ENCODE measurements around the gene DNAAF5.
A peak's percentile ranks its signal among the peaks of the same experiment; 100 is the strongest.
"Not testable (repeated sequence)": the region's sequence is repeated elsewhere in the genome, so short reads cannot be mapped to it uniquely, and the experiment has no call there.

The DNAAF5 gene

GRCh38 chr7:730501-731439, 4.3 kb downstream of the DNAAF5 start:
- DNase-seq = no peak

GRCh38 chr7:731440-732085, 5.1 kb downstream of the DNAAF5 start:
- DNase-seq = no peak

- DNase-seq = peak; percentile 23
Observed at GRCh38 chr7:732094-732541, 5.6 kb downstream of the DNAAF5 start.

- DNase-seq = no peak
Observed at GRCh38 chr7:732556-732955, 6.1 kb downstream of the DNAAF5 start.

DNA sequence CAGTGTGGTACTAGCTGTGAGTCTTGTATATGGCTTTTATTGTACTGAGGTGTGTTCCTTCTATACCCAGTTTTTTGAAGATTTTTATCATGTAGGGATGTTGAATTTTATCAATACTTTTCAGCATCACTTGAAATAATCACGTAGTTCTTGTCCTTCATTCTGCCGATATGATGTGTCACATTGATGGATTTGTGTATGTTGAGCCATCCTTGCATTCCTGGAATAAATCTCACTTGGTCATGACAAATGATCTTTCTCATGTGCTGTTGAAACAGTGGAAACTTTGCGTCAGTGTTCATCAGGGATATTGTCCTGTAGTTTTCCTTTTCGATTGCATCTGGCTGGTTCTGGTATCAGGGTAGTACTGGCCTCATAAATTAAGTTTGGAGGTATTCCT, 7.7 kb downstream of the DNAAF5 start:
- no peak for DNase-seq

DNA sequence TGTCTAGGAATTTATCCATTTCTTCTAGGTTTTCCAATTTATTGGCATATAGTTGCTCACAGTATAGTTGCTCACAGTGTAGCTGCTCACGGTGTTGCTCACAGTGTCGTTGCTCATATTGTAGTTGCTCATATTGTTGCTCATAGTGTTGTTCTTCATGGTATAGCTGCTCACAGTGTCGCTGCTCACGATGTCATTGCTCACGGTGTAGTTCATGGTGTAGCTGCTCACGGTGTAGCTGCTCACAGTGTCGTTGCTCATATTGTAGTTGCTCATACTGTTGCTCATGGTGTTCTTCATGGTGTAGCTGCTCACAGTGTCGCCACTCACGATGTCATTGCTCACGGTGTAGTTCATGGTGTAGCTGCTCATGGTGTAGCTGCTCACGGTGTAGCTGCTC, 8.3 kb downstream of the DNAAF5 start:
- DNase-seq = no peak

GRCh38 chr7:738241-738640, 11.7 kb downstream of the DNAAF5 start:
- no peak for DNase-seq

DNA sequence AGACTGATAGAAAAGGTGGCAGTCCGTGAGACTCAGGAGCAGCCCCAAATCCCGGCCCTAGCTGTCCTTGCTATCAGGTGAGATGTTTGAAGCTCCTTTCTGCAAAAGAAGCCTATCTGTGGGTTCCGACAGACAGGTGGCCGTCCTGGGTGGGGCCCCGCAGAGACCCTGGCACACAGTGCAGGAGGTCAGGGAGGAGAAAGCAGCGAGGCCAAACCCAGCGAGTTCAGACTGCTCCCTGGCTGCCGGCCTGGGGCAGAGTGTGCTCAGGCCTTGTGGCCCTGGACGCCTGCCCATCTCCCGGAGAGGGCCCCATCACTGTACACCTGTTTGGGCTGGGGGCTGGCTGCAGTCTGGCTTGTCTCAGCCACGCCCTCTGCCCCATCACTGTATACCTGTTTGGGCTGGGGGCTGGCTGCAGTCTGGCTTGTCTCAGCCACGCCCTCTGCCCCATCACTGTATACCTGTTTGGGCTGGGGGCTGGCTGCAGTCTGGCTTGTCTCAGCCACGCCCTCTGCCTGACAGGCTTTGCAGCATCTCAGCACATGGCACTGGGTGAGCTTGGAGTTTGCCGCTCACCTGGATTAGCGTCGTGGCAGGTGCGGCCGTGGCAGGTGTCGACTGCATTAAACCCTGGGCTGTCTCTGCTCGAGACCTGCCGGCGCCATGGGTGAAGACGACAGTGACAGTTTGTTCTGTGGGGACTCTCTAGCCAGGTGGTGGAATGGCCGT, 12.4 kb downstream of the DNAAF5 start:
- no peak for DNase-seq

- no peak for DNase-seq
Observed at GRCh38 chr7:739455-739982, 13.0 kb downstream of the DNAAF5 start.

DNA sequence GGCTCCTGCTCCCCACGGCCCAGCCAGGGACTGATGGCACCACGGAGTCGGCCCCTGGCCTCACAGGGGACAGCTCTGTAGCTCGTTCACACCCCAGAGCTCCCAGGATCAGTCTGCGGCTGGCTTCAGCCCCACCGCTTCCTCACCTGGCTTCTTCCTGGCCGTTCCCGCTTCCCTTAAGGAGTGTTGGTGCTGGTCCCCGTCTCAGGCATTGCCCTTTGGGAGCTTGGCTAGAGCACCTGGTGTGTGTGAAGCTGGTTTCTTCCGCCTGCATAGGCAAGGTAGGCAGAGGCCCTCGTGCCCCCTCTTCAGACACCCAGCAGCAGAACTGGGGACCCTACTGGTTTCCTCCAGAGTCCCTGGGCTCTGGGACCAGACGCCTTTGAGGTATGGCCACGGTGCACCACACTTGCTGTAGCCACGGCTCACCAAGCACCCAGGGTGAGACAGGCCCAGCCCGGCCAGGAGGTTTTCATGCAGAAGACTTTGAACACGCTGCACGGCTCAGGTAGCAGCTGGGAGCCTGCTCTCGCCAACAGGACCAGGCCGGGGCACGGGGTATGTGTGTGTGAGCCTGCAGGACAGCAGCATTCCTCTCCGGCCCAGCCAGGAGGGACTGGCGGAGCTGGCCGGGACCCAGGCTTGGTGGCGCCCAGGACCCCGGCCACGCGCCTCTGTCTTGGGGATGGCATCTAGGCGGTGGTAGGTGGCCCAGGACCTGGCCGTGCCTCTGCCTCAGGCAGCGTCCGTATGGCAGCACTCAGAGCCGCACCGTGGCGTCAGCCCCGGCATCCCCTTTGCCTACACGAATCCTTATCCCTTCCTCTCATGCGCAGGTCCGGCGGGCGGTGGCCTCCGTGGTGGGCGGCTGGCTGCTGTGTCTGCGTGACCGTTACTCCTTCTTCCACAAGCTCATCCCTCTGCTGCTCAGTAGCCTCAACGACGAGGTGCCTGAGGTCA, 13.8 kb downstream of the DNAAF5 start:
- no peak for DNase-seq

DNA sequence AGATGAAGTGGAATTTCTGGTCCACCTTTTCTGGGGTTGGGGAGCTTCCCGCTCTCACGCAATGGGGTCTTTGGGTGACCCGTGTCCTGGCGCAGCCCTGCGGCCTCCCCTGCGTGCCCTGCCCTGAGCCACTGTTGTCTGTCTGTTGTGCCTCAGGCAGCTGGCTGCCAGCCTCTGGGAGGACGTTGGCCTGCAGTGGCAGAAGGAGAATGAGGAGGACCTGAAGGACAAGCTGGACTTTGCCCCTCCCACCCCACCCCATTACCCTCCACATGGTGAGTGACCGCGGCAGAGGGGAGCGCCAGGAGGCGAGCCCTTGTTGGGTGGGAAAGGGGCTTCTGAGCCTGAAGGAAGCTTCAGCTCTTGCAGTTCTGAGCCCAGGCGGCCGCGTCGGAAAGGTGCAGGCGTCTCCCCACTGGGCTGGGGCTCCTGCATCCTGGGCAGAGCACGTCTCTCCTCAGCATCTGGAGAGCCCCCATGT, 14.7 kb downstream of the DNAAF5 start:
- DNase-seq = no peak

GRCh38 chr7:741850-742249, 15.4 kb downstream of the DNAAF5 start:
- no peak for DNase-seq

DNA sequence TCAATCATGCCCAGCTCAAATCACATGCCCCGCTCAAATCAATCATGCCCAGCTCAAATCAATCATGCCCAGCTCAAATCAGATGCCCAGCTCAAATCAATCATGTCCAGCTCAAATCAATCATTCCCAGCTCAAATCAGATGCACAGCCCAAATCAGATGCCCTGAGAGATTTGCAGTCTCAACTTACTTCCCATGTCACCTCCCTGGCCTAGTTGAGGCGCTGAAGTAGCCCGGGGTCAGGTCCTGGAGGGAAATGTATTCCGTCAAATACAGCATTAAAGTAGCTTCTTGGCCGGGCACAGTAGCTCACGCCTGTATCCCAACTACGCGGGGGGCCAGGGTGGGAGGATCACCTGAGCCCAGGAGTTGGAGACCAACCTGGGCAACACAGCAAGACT, 16.3 kb downstream of the DNAAF5 start:
- no peak for DNase-seq

DNA sequence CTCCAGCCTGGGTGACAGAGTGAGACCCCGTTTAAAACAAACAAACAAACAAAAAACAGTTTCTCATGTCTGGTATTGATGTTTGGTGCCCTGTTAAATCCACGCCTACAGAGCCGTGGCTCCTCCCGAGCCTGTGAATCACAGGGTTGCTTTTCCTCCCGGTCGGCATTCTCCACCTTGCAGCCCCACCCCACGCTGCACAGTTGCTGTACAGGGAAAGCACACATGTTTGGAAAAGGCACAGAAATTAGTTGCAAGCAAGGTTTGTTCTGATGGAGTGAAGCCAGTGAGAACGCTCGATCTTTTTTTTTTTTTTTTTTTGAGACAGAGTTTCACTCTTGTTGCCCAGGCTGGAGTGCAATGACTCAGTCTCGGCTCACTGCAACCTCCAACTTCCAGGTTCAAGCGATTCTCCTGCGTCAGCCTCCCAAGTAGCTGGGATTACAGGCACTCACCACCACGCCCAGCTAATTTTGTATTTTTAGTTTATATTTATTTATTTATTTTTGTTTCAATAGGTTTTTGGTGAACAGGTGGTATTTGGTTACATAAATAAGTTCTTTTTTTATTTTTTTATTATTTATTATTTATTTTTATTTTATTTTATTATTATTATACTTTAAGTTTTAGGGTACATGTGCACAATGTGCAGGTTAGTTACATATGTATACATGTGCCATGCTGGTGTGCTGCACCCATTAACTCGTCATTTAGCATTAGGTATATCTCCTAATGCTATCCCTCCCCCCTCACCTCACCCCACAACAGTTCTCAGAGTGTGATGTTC, 17.0 kb downstream of the DNAAF5 start:
- DNase-seq = not testable (repeated sequence)

DNA sequence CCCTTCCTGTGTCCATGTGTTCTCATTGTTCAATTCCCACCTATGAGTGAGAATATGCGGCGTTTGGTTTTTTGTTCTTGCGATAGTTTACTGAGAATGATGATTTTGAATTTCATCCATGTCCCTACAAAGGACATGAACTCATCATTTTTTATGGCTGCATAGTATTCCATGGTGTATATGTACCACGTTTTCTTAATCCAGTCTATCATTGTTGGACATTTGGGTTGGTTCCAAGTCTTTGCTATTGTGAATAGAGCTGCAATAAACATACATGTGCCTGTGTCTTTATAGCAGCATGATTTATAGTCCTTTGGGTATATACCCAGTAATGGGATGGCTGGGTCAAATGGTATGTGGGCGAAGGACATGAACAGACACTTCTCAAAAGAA, 17.6 kb downstream of the DNAAF5 start:
- not testable (repeated sequence) for DNase-seq

GRCh38 chr7:744854-745430, 18.4 kb downstream of the DNAAF5 start:
- no peak for DNase-seq

- no peak for DNase-seq
Observed at GRCh38 chr7:745431-746154, 19.1 kb downstream of the DNAAF5 start.

GRCh38 chr7:746155-747061, 19.9 kb downstream of the DNAAF5 start:
- no peak for DNase-seq

- DNase-seq = no peak
Observed at GRCh38 chr7:747186-747585, 20.7 kb downstream of the DNAAF5 start.
